UCSD-AML1 (cell line): ENCODE data around the gene BTG1.

ENCODE experiments used
- DNase-seq: peaks from one replicate; lab custom pipeline; 2025; ENCODE audit not compliant: unreplicated experiment; lab: John Stamatoyannopoulos, UW

The BTG1 gene

GRCh38 chr12:92134638-92135274 lies 10.9 kb downstream of the BTG1 start:
- DNase-seq, result no peak

GRCh38 chr12:92133795-92134637 lies 11.6 kb downstream of the BTG1 start:
- DNase-seq, result no peak

- DNase-seq, result no peak
These were observed 12.5 kb downstream of the BTG1 start for GRCh38 chr12:92133171-92133570.

GRCh38 chr12:92132288-92132687 lies 13.4 kb downstream of the BTG1 start:
- no peak for DNase-seq

GRCh38 chr12:92130999-92131398 lies 14.6 kb downstream of the BTG1 start:
- DNase-seq, result no peak

- DNase-seq, result no peak
These were observed 16.0 kb downstream of the BTG1 start for GRCh38 chr12:92129609-92130008.

GRCh38 chr12:92128612-92129011 lies 17.0 kb downstream of the BTG1 start:
- no peak for DNase-seq

GRCh38 chr12:92124689-92125029 lies 21.0 kb downstream of the BTG1 start:
- no peak for DNase-seq

- DNase-seq, result no peak
These were observed 21.6 kb downstream of the BTG1 start for GRCh38 chr12:92123780-92124688.

- no peak for DNase-seq
These were observed 22.5 kb downstream of the BTG1 start for GRCh38 chr12:92122941-92123779.

- no peak for DNase-seq
These were observed 23.8 kb downstream of the BTG1 start for GRCh38 chr12:92121826-92122225.

- DNase-seq, result no peak
These were observed 26.7 kb downstream of the BTG1 start for GRCh38 chr12:92118826-92119536.

GRCh38 chr12:92114834-92115233 lies 30.8 kb downstream of the BTG1 start:
- DNase-seq, result no peak

- no peak for DNase-seq
These were observed 34.4 kb downstream of the BTG1 start for GRCh38 chr12:92111256-92111655.

GRCh38 chr12:92110083-92110640 lies 35.5 kb downstream of the BTG1 start:
- no peak for DNase-seq

GRCh38 chr12:92109613-92110012 lies 36.0 kb downstream of the BTG1 start:
- no peak for DNase-seq

- DNase-seq, result no peak
These were observed 37.0 kb downstream of the BTG1 start for GRCh38 chr12:92108651-92109050.

- DNase-seq, result no peak
These were observed 38.0 kb downstream of the BTG1 start for GRCh38 chr12:92107621-92108131.

GRCh38 chr12:92107094-92107493 lies 38.6 kb downstream of the BTG1 start:
- no peak for DNase-seq

- no peak for DNase-seq
These were observed 40.0 kb downstream of the BTG1 start for GRCh38 chr12:92105676-92106075.
